Activated naive CD4-positive, alpha-beta T cell treated with anti-CD3 and anti-CD28 coated beads, Interleukin-2, amount 50 U/mL, for 16 hours (primary cell): ENCODE measurements around the gene CXXC5.
A peak's percentile ranks its signal among the peaks of the same experiment; 100 is the strongest.

Experiments
- DNase-seq: peaks from one replicate; pipeline ENCODE4 v3.0.0-alpha.2; 2020

Gene CXXC5

GRCh38 chr5:139651853-139652787 is 4.0 kb downstream of the CXXC5 start:
- DNase-seq = peak; percentile 57

- no peak for DNase-seq
These were observed 4.7 kb downstream of the CXXC5 start for GRCh38 chr5:139652788-139653241.

GRCh38 chr5:139653616-139654015 is 5.5 kb downstream of the CXXC5 start:
- no peak for DNase-seq

- no peak for DNase-seq
These were observed 6.3 kb downstream of the CXXC5 start for GRCh38 chr5:139654464-139654863.

GRCh38 chr5:139654871-139655491 is 6.8 kb downstream of the CXXC5 start:
- DNase-seq = no peak

- no peak for DNase-seq
These were observed 7.7 kb downstream of the CXXC5 start for GRCh38 chr5:139655727-139656271.

- no peak for DNase-seq
These were observed 9.5 kb downstream of the CXXC5 start for GRCh38 chr5:139657363-139658321.

GRCh38 chr5:139658501-139658927 is 10.4 kb downstream of the CXXC5 start:
- DNase-seq = no peak

- no peak for DNase-seq
These were observed 10.9 kb downstream of the CXXC5 start for GRCh38 chr5:139658928-139659667.

GRCh38 chr5:139659695-139660101 is 11.5 kb downstream of the CXXC5 start:
- DNase-seq = no peak

- DNase-seq = no peak
These were observed 12.2 kb downstream of the CXXC5 start for GRCh38 chr5:139660105-139660922.

GRCh38 chr5:139660923-139661814 is 13.0 kb downstream of the CXXC5 start:
- no peak for DNase-seq

GRCh38 chr5:139662617-139663016 is 14.5 kb downstream of the CXXC5 start:
- DNase-seq = no peak

GRCh38 chr5:139663207-139664085 is 15.3 kb downstream of the CXXC5 start:
- no peak for DNase-seq

GRCh38 chr5:139664086-139664693 is 16.0 kb downstream of the CXXC5 start:
- no peak for DNase-seq

GRCh38 chr5:139664727-139665351 is 16.7 kb downstream of the CXXC5 start:
- DNase-seq = no peak

GRCh38 chr5:139665626-139666025 is 17.5 kb downstream of the CXXC5 start:
- no peak for DNase-seq

GRCh38 chr5:139666551-139666950 is 18.4 kb downstream of the CXXC5 start:
- DNase-seq = no peak
